OCI-LY7 (cell line): ENCODE results near the gene SPATA6. TPM values are rescaled to one million over a fixed set of nuclear protein-coding genes. Genes with fewer than 3 reads are reported as not detected.

Experiments
- BruUV-seq: library from RNA; stranded (reverse); fragments of 400-500 nt; replicated peaks from 2 replicates; lab custom pipeline; 2021; lab: Mats Ljungman, UMichigan
- CTCF ChIA-PET: fragments of 300-600 bp; sonication (Branson Sonifier 250); formaldehyde crosslinking; loops from one replicate; lab custom pipeline; 2022; ENCODE audit warnings: antibody characterized with exemption; ENCODE audit not compliant: unreplicated experiment; lab: Charles Lee
- POLR2A ChIA-PET: fragments of 300-600 bp; sonication (Branson Sonifier 250); formaldehyde crosslinking; loops from one replicate; lab custom pipeline; 2022; ENCODE audit warnings: antibody characterized with exemption; lab: Charles Lee
- DNase-seq: peaks from one replicate; pipeline ENCODE4 v3.0.0-alpha.2; 2015; ENCODE audit warnings: low spot score
- H2AFZ ChIP-seq: fragments of 200-600 bp; sonication (generic), shearing (Covaris generic); 2 replicates; pipeline ENCODE4 v1.6.1; 2014; ENCODE audit warnings: mild to moderate bottlenecking, antibody characterized with exemption, low read length, moderate library complexity
- H3K27ac ChIP-seq: fragments of 200-600 bp; sonication (generic); 2 replicates; pipeline ENCODE4 v1.5.1; 2014; ENCODE audit warnings: mixed run types, low read depth, mild to moderate bottlenecking, moderate library complexity, low read length, inconsistent platforms; ENCODE audit not compliant: poor library complexity, severe bottlenecking
- H3K36me3 ChIP-seq: fragments of 200-600 bp; sonication (generic); 2 replicates; pipeline ENCODE4 v1.6.1; 2014; ENCODE audit warnings: mild to moderate bottlenecking, antibody characterized with exemption, low read length, moderate library complexity, mixed read lengths; ENCODE audit not compliant: insufficient read depth
- H3K4me1 ChIP-seq: fragments of 200-600 bp; sonication (generic); 2 replicates; pipeline ENCODE4 v1.5.1; 2014; ENCODE audit warnings: mild to moderate bottlenecking, low read length; ENCODE audit not compliant: insufficient read depth, poor library complexity, severe bottlenecking
- H3K4me2 ChIP-seq: fragments of 200-600 bp; sonication (generic); 2 replicates; pipeline ENCODE4 v1.6.1; 2014; ENCODE audit warnings: mild to moderate bottlenecking, low read length
- H3K4me3 ChIP-seq: fragments of 200-600 bp; sonication (generic); 2 replicates; pipeline ENCODE4 v1.5.1; 2014; ENCODE audit warnings: mild to moderate bottlenecking, low read depth, low read length; ENCODE audit not compliant: poor library complexity, severe bottlenecking
- H3K79me2 ChIP-seq: fragments of 200-600 bp; sonication (generic); 2 replicates; pipeline ENCODE4 v1.6.1; 2016; ENCODE audit warnings: low read depth, mild to moderate bottlenecking, low read length, moderate library complexity, mixed read lengths; ENCODE audit not compliant: insufficient read depth
- H3K9me2 ChIP-seq: fragments of 200-600 bp; sonication (generic); 2 replicates; pipeline ENCODE4 v1.6.1; 2016; ENCODE audit warnings: mild to moderate bottlenecking, low read length, mixed read lengths; ENCODE audit not compliant: insufficient read depth
- H3K9me3 ChIP-seq: fragments of 200-600 bp; sonication (generic); 2 replicates; pipeline ENCODE4 v1.6.1; 2014; ENCODE audit warnings: mild to moderate bottlenecking, mixed run types, low read length, mixed read lengths
- H4K20me1 ChIP-seq: fragments of 200-600 bp; sonication (generic); 2 replicates; pipeline ENCODE4 v1.6.1; 2014; ENCODE audit warnings: mild to moderate bottlenecking, antibody characterized with exemption, low read length, moderate library complexity, mixed read lengths; ENCODE audit not compliant: insufficient read depth
- EZH2phosphoT487 ChIP-seq: fragments of 200-600 bp; sonication (generic); IDR thresholded peaks from 2 replicates; pipeline ENCODE4 v1.6.1; 2018; ENCODE audit warnings: low read depth, borderline replicate concordance, mild to moderate bottlenecking, mixed run types, antibody characterized with exemption, low read length, moderate library complexity, mixed read lengths
- intact Hi-C: fragments of 100-400 bp; cut with micrococcal nuclease; formaldehyde crosslinking; loops from one replicate; pipeline ENCODE4 v1.10.0; 2022; ENCODE audit not compliant: unreplicated experiment
- total RNA-seq, 2 experiments: library from RNA; depleted of rRNA in 1 of 2; stranded (reverse); fragments of >200 nt in 1 of 2; shearing (Covaris generic) in 1 of 2; gene quantifications; 2 replicates each; pipeline ENCODE4 v1.2.3, GENCODE V29; 2014 to 2022
- TF ChIP-seq, protein P1 (sequence below): fragments of 200-600 bp; sonication (generic); conservative IDR thresholded peaks from 2 replicates; pipeline ENCODE4 v1.5.1; 2014; ENCODE audit warnings: mild to moderate bottlenecking, antibody characterized with exemption, low read length, moderate library complexity, mixed read lengths

Gene SPATA6
- total RNA-seq, 2 experiments from 2014 or later: 2.5 TPM; not detected in 1

DNA sequence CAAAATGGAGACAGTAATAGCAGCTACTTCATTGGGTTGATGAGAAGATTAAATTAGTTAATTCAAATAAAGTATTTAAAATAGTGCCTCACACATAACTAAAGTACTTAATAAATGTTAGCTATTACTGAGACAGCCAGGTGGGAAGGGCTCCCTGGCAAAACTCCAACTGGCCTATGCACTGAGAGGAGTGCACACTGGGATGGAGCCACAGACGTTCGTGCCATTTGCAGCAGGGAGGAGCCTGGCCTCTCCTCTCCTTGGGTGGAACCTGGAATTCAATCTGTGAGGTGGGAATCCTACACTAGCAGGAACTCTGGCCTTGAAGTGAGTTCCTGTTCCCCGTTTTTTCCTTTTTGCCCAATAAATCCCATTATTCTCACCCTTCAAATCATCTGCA, 221.4 kb downstream of the SPATA6 start:
- Histone ChIP-seq H3K4me1 (no peaks in the 10 kb centered on the region), H3K9me2 (no peaks in the 10 kb centered on the region), H2AFZ (no peak overlapping the region), H4K20me1 (no peaks in the 10 kb centered on the region), H3K27ac (no peak overlapping the region), H3K4me2 (no peak overlapping the region), H3K79me2 (no peaks in the 10 kb centered on the region), H3K4me3 (no peak overlapping the region), H3K9me3 (no peaks in the 10 kb centered on the region), H3K36me3 (no peaks in the 10 kb centered on the region)
- no TSS peak for BruUV-seq
- intact Hi-C loops: no loop called here
- ChIA-PET CTCF (no interaction called here), POLR2A (no interaction called here)
- no peak for DNase-seq
- TF ChIP-seq, protein P1, sequence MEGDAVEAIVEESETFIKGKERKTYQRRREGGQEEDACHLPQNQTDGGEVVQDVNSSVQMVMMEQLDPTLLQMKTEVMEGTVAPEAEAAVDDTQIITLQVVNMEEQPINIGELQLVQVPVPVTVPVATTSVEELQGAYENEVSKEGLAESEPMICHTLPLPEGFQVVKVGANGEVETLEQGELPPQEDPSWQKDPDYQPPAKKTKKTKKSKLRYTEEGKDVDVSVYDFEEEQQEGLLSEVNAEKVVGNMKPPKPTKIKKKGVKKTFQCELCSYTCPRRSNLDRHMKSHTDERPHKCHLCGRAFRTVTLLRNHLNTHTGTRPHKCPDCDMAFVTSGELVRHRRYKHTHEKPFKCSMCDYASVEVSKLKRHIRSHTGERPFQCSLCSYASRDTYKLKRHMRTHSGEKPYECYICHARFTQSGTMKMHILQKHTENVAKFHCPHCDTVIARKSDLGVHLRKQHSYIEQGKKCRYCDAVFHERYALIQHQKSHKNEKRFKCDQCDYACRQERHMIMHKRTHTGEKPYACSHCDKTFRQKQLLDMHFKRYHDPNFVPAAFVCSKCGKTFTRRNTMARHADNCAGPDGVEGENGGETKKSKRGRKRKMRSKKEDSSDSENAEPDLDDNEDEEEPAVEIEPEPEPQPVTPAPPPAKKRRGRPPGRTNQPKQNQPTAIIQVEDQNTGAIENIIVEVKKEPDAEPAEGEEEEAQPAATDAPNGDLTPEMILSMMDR: no peak
- no peak for TF ChIP-seq EZH2phosphoT487

- no peaks in the 10 kb centered on the region for H3K79me2 ChIP-seq
- no peaks in the 10 kb centered on the region for H3K9me3 ChIP-seq
- intact Hi-C loops: no loop called here
- no peaks in the 10 kb centered on the region for H3K36me3 ChIP-seq
- POLR2A ChIA-PET: no interaction called here
- no peak overlapping the region for H3K4me3 ChIP-seq
- no peaks in the 10 kb centered on the region for H4K20me1 ChIP-seq
- no peak overlapping the region for H3K27ac ChIP-seq
- no peak overlapping the region for H3K4me2 ChIP-seq
- TF ChIP-seq EZH2phosphoT487: no peak
- TF ChIP-seq, protein P1: no peak
- DNase-seq: no peak
- no TSS peak for BruUV-seq
- H3K4me1 ChIP-seq: no peaks in the 10 kb centered on the region
- CTCF ChIA-PET: no interaction called here
- H3K9me2 ChIP-seq: no peaks in the 10 kb centered on the region
- H2AFZ ChIP-seq: no peak overlapping the region
Observed at GRCh38 chr1:48249868-48250267, 222.1 kb downstream of the SPATA6 start.

- no peaks in the 10 kb centered on the region for H3K36me3 ChIP-seq
- BruUV-seq: no TSS peak
Observed at GRCh38 chr1:48248356-48248755, 223.6 kb downstream of the SPATA6 start.

More at GRCh38 chr1:48248356-48248755, 223.6 kb downstream of the SPATA6 start:
- Histone ChIP-seq H3K27ac (no peak overlapping the region), H3K9me3 (no peaks in the 10 kb centered on the region), H3K4me2 (no peak overlapping the region), H2AFZ (no peak overlapping the region), H4K20me1 (no peaks in the 10 kb centered on the region), H3K9me2 (no peaks in the 10 kb centered on the region), H3K4me1 (no peaks in the 10 kb centered on the region), H3K79me2 (no peaks in the 10 kb centered on the region), H3K4me3 (no peak overlapping the region)
- CTCF ChIA-PET: no interaction called here
- intact Hi-C loops: no loop called here
- POLR2A ChIA-PET: no interaction called here
- no peak for TF ChIP-seq EZH2phosphoT487
- TF ChIP-seq, protein P1: no peak
- DNase-seq: no peak
